ENCODE measurements around the gene HIVEP1. TPM values are rescaled to one million over a fixed set of nuclear protein-coding genes. Genes with fewer than 3 reads are reported as not detected.

The HIVEP1 gene
- total RNA-seq, 2 donors from 2014 or later, result 63.4 to 70.0 TPM

GRCh38 chr6:12116264-12116800 is 104.2 kb downstream of the HIVEP1 start:
- Mint-ChIP-seq H3K36me3 (ENCODE audit: low read depth) (peaks cover 9% of the 10 kb centered on the region), H3K27ac (no peak overlapping the region), H3K27me3 (no peaks in the 10 kb centered on the region), H3K4me3 (no peak overlapping the region), H3K4me1 (peaks cover 39% of the 10 kb centered on the region)
- H3K9me3 ChIP-seq (ENCODE audit: control insufficient read depth, low read length, poor library complexity, severe bottlenecking), result no peaks in the 10 kb centered on the region
- DNase-seq (no peak), ATAC-seq (no peak)

- H3K9me3 ChIP-seq (ENCODE audit: control insufficient read depth, low read length, poor library complexity, severe bottlenecking), result no peaks in the 10 kb centered on the region
- Mint-ChIP-seq H3K4me3 (no peak overlapping the region), H3K27me3 (no peaks in the 10 kb centered on the region), H3K36me3 (ENCODE audit: low read depth) (peaks cover 9% of the 10 kb centered on the region), H3K4me1 (peaks cover 39% of the 10 kb centered on the region), H3K27ac (no peak overlapping the region)
- no peak for DNase-seq
- no peak for ATAC-seq
Measured at GRCh38 chr6:12116978-12117377, 104.9 kb downstream of the HIVEP1 start.

GRCh38 chr6:12118607-12119006 is 106.5 kb downstream of the HIVEP1 start:
- no peaks in the 10 kb centered on the region for H3K27me3 Mint-ChIP-seq
- H3K9me3 ChIP-seq (ENCODE audit: control insufficient read depth, low read length, poor library complexity, severe bottlenecking), result no peaks in the 10 kb centered on the region
- H3K4me1 Mint-ChIP-seq, result peaks cover 29% of the 10 kb centered on the region
- no peak for ATAC-seq
- H3K27ac Mint-ChIP-seq, result peak overlapping the region; percentile 71
- no peak overlapping the region for H3K4me3 Mint-ChIP-seq
- H3K36me3 Mint-ChIP-seq (ENCODE audit: low read depth), result peaks cover 9% of the 10 kb centered on the region
- no peak for DNase-seq

- H3K27me3 Mint-ChIP-seq, result no peaks in the 10 kb centered on the region
- ATAC-seq (peak; percentile 95), DNase-seq (peak in 1 of 3 donors; percentile 34)
- no peaks in the 10 kb centered on the region for H3K9me3 ChIP-seq (ENCODE audit: control insufficient read depth, low read length, poor library complexity, severe bottlenecking)
- peaks cover 9% of the 10 kb centered on the region for H3K36me3 Mint-ChIP-seq (ENCODE audit: low read depth)
- H3K27ac Mint-ChIP-seq, result peak overlapping the region; percentile 71
- peak overlapping the region; percentile 37 for H3K4me3 Mint-ChIP-seq
- H3K4me1 Mint-ChIP-seq, result peaks cover 27% of the 10 kb centered on the region
Measured at GRCh38 chr6:12119085-12119588, 107.0 kb downstream of the HIVEP1 start.

- H3K27me3 Mint-ChIP-seq, result no peaks in the 10 kb centered on the region
- peak overlapping the region; percentile 56 for H3K27ac Mint-ChIP-seq
- H3K36me3 Mint-ChIP-seq (ENCODE audit: low read depth), result peaks cover 4% of the 10 kb centered on the region
- ATAC-seq (no peak), DNase-seq (no peak)
- peaks cover 28% of the 10 kb centered on the region for H3K4me1 Mint-ChIP-seq
- no peak overlapping the region for H3K4me3 Mint-ChIP-seq
- H3K9me3 ChIP-seq (ENCODE audit: control insufficient read depth, low read length, poor library complexity, severe bottlenecking), result no peaks in the 10 kb centered on the region
Measured at GRCh38 chr6:12125396-12125795, 113.3 kb downstream of the HIVEP1 start.

GRCh38 chr6:12126051-12126450 is 113.9 kb downstream of the HIVEP1 start:
- Mint-ChIP-seq H3K27me3 (no peaks in the 10 kb centered on the region), H3K4me3 (no peak overlapping the region), H3K27ac (peak overlapping the region; percentile 56), H3K4me1 (peaks cover 28% of the 10 kb centered on the region), H3K36me3 (ENCODE audit: low read depth) (peaks cover 3% of the 10 kb centered on the region)
- H3K9me3 ChIP-seq (ENCODE audit: control insufficient read depth, low read length, poor library complexity, severe bottlenecking), result no peaks in the 10 kb centered on the region
- ATAC-seq, result peak; percentile 65
- no peak for DNase-seq

- DNase-seq, result no peak
- Mint-ChIP-seq H3K4me1 (peaks cover 27% of the 10 kb centered on the region), H3K36me3 (ENCODE audit: low read depth) (no peaks in the 10 kb centered on the region), H3K27me3 (no peaks in the 10 kb centered on the region), H3K4me3 (no peak overlapping the region), H3K27ac (no peak overlapping the region)
- H3K9me3 ChIP-seq (ENCODE audit: control insufficient read depth, low read length, poor library complexity, severe bottlenecking), result no peaks in the 10 kb centered on the region
- no peak for ATAC-seq
Measured at GRCh38 chr6:12129523-12129922, 117.4 kb downstream of the HIVEP1 start.

GRCh38 chr6:12132351-12133222 is 120.5 kb downstream of the HIVEP1 start:
- no peak for ATAC-seq
- H3K36me3 Mint-ChIP-seq (ENCODE audit: low read depth), result peaks cover 10% of the 10 kb centered on the region
- H3K27ac Mint-ChIP-seq, result no peak overlapping the region
- peaks cover 19% of the 10 kb centered on the region for H3K4me1 Mint-ChIP-seq
- no peak overlapping the region for H3K4me3 Mint-ChIP-seq
- no peaks in the 10 kb centered on the region for H3K27me3 Mint-ChIP-seq
- DNase-seq, result no peak
- no peaks in the 10 kb centered on the region for H3K9me3 ChIP-seq (ENCODE audit: control insufficient read depth, low read length, poor library complexity, severe bottlenecking)

- no peaks in the 10 kb centered on the region for H3K9me3 ChIP-seq (ENCODE audit: control insufficient read depth, low read length, poor library complexity, severe bottlenecking)
- Mint-ChIP-seq H3K4me3 (no peak overlapping the region), H3K36me3 (ENCODE audit: low read depth) (peaks cover 12% of the 10 kb centered on the region), H3K27me3 (no peaks in the 10 kb centered on the region), H3K4me1 (peaks cover 23% of the 10 kb centered on the region), H3K27ac (no peak overlapping the region)
- ATAC-seq (no peak), DNase-seq (no peak)
Measured at GRCh38 chr6:12134581-12134980, 122.5 kb downstream of the HIVEP1 start.

- Mint-ChIP-seq H3K4me3 (no peak overlapping the region), H3K27ac (no peak overlapping the region), H3K4me1 (peaks cover 23% of the 10 kb centered on the region), H3K36me3 (ENCODE audit: low read depth) (peaks cover 12% of the 10 kb centered on the region), H3K27me3 (no peaks in the 10 kb centered on the region)
- DNase-seq (no peak), ATAC-seq (no peak)
- no peaks in the 10 kb centered on the region for H3K9me3 ChIP-seq (ENCODE audit: control insufficient read depth, low read length, poor library complexity, severe bottlenecking)
Measured at GRCh38 chr6:12134991-12135390, 122.9 kb downstream of the HIVEP1 start.

- peak overlapping the region; percentile 79 for H3K27ac Mint-ChIP-seq
- peaks cover 22% of the 10 kb centered on the region for H3K4me1 Mint-ChIP-seq
- DNase-seq (no peak), ATAC-seq (no peak)
- no peak overlapping the region for H3K4me3 Mint-ChIP-seq
- no peaks in the 10 kb centered on the region for H3K9me3 ChIP-seq (ENCODE audit: control insufficient read depth, low read length, poor library complexity, severe bottlenecking)
- no peaks in the 10 kb centered on the region for H3K27me3 Mint-ChIP-seq
- peaks cover 18% of the 10 kb centered on the region for H3K36me3 Mint-ChIP-seq (ENCODE audit: low read depth)
Measured at GRCh38 chr6:12136905-12137304, 124.8 kb downstream of the HIVEP1 start.

GRCh38 chr6:12137480-12137879 is 125.4 kb downstream of the HIVEP1 start:
- Mint-ChIP-seq H3K27ac (no peak overlapping the region), H3K4me1 (peaks cover 17% of the 10 kb centered on the region)

GRCh38 chr6:12138381-12138780 is 126.3 kb downstream of the HIVEP1 start:
- peaks cover 17% of the 10 kb centered on the region for H3K4me1 Mint-ChIP-seq
- peaks cover 18% of the 10 kb centered on the region for H3K36me3 Mint-ChIP-seq (ENCODE audit: low read depth)
- DNase-seq (peak in 1 of 3 donors; percentile 12), ATAC-seq (peak; percentile 100)
- H3K4me3 Mint-ChIP-seq, result peak overlapping the region; percentile 0
- H3K9me3 ChIP-seq (ENCODE audit: control insufficient read depth, low read length, poor library complexity, severe bottlenecking), result no peaks in the 10 kb centered on the region
- no peaks in the 10 kb centered on the region for H3K27me3 Mint-ChIP-seq
- peak overlapping the region; percentile 1 for H3K27ac Mint-ChIP-seq

More at GRCh38 chr6:12137480-12137879, 125.4 kb downstream of the HIVEP1 start:
- no peaks in the 10 kb centered on the region for H3K9me3 ChIP-seq (ENCODE audit: control insufficient read depth, low read length, poor library complexity, severe bottlenecking)
- Mint-ChIP-seq H3K27me3 (no peaks in the 10 kb centered on the region), H3K4me3 (no peak overlapping the region), H3K36me3 (ENCODE audit: low read depth) (peaks cover 18% of the 10 kb centered on the region)
- no peak for ATAC-seq
- no peak for DNase-seq

Data from T-helper 17 cell (primary cell).